CD4-positive, alpha-beta T cell treated with Interleukin-17A for 1 hour (primary cell): ENCODE results near the gene ACTA1.
"Not testable (repeated sequence)": the region's sequence is repeated elsewhere in the genome, so short reads cannot be mapped to it uniquely, and the experiment has no call there.

Source experiments
- DNase-seq: peaks from one replicate; pipeline ENCODE4 v3.0.0-alpha.2; 2020

Gene ACTA1

GRCh38 chr1:229434005-229434640 is at the start of gene ACTA1:
Gene ACTA1 (minus strand): TSS chr1:229434094. CDS start chr1:229433115, 979 bp downstream.
- DNase-seq, result no peak

GRCh38 chr1:229482511-229482910 is 48.6 kb upstream of the ACTA1 start:
- DNase-seq, result no peak

- no peak for DNase-seq
These were observed 46.6 kb upstream of the ACTA1 start for GRCh38 chr1:229480495-229480894.

GRCh38 chr1:229479660-229480399 is 45.9 kb upstream of the ACTA1 start:
- DNase-seq, result no peak

- DNase-seq, result no peak
These were observed 45.0 kb upstream of the ACTA1 start for GRCh38 chr1:229478852-229479251.

GRCh38 chr1:229475859-229476258 is 42.0 kb upstream of the ACTA1 start:
- DNase-seq, result not testable (repeated sequence)

GRCh38 chr1:229474509-229474908 is 40.6 kb upstream of the ACTA1 start:
- DNase-seq, result no peak

GRCh38 chr1:229471175-229471574 is 37.3 kb upstream of the ACTA1 start:
- no peak for DNase-seq

GRCh38 chr1:229470406-229471043 is 36.6 kb upstream of the ACTA1 start:
- no peak for DNase-seq

GRCh38 chr1:229466887-229467286 is 33.0 kb upstream of the ACTA1 start:
- no peak for DNase-seq

- DNase-seq, result no peak
These were observed 30.8 kb upstream of the ACTA1 start for GRCh38 chr1:229464672-229465071.

- no peak for DNase-seq
These were observed 27.3 kb upstream of the ACTA1 start for GRCh38 chr1:229461032-229461668.

- no peak for DNase-seq
These were observed 25.9 kb upstream of the ACTA1 start for GRCh38 chr1:229459815-229460214.

- DNase-seq, result no peak
These were observed 23.5 kb upstream of the ACTA1 start for GRCh38 chr1:229457436-229457835.

- DNase-seq, result no peak
These were observed 22.1 kb upstream of the ACTA1 start for GRCh38 chr1:229456016-229456415.

- DNase-seq, result no peak
These were observed 20.2 kb upstream of the ACTA1 start for GRCh38 chr1:229454056-229454455.

- DNase-seq, result peak; percentile 15
These were observed 19.3 kb upstream of the ACTA1 start for GRCh38 chr1:229452956-229453801.

GRCh38 chr1:229448845-229449244 is 15.0 kb upstream of the ACTA1 start:
- DNase-seq, result no peak

GRCh38 chr1:229448354-229448753 is 14.5 kb upstream of the ACTA1 start:
- DNase-seq, result no peak

- DNase-seq, result no peak
These were observed 13.9 kb upstream of the ACTA1 start for GRCh38 chr1:229447809-229448252.

GRCh38 chr1:229445828-229446227 is 11.9 kb upstream of the ACTA1 start:
- DNase-seq, result no peak

GRCh38 chr1:229440851-229441537 is 7.1 kb upstream of the ACTA1 start:
- DNase-seq, result no peak
